ENCODE measurements around the gene AGBL5.
"Not testable (repeated sequence)": the region's sequence is repeated elsewhere in the genome, so short reads cannot be mapped to it uniquely, and the experiment has no call there.

Gene AGBL5

GRCh38 chr2:27091746-27092695, 40.6 kb downstream of the AGBL5 start:
- no peak for DNase-seq (ENCODE audit: low read depth in 2 of 2)

- no peak for DNase-seq (ENCODE audit: low read depth in 2 of 2)
Observed at GRCh38 chr2:27092696-27093429, 41.4 kb downstream of the AGBL5 start.

- no peak for DNase-seq (ENCODE audit: low read depth in 2 of 2)
Observed at GRCh38 chr2:27093430-27094352, 42.2 kb downstream of the AGBL5 start.

DNA sequence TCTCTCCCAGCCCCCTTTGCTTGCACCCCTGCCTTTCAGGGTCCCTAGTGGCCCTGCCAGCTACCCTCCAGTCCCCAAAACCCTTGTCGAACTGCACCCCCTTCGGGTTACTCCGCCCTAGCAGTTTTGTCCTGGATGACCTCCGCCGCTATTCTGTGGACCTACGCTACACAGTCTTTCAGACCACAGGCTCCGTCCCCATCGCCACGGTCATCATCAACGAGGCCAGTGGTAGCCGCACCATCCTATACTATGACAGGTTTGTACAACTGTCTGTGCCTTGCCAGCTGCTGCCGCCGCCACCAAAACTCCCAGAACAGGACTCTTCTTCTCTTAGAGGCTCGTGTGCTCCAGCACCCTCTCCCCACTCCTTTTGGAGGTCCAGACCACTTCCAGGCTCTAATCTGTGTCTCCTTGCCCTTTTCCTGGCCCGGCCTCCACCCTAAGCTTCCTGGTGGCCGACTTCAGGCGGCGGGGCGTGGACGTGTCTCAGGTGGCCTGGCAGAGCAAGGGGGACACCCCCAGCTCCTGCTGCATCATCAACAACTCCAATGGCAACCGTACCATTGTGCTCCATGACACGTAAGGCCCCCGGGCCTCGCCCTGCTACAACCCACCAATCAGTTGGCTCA, 43.0 kb downstream of the AGBL5 start:
- no peak for DNase-seq (ENCODE audit: low read depth in 2 of 2)

DNA sequence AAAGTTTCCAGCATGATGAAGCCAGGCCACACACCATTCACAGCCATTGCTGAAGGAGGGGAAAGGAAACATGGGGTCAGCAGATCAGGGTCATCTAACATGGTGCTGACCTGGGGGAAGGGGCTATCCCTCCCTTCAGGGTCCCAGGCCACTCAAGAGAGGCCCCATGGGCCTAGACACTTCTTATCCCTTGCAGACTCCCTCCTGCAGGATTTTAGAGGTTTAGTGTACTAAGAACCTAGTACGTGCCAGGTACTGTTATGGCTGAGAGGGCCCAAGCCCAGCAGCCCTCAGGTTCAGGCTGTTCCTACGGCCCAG, 43.9 kb downstream of the AGBL5 start:
- DNase-seq (ENCODE audit: low read depth in 2 of 2): no peak

DNA sequence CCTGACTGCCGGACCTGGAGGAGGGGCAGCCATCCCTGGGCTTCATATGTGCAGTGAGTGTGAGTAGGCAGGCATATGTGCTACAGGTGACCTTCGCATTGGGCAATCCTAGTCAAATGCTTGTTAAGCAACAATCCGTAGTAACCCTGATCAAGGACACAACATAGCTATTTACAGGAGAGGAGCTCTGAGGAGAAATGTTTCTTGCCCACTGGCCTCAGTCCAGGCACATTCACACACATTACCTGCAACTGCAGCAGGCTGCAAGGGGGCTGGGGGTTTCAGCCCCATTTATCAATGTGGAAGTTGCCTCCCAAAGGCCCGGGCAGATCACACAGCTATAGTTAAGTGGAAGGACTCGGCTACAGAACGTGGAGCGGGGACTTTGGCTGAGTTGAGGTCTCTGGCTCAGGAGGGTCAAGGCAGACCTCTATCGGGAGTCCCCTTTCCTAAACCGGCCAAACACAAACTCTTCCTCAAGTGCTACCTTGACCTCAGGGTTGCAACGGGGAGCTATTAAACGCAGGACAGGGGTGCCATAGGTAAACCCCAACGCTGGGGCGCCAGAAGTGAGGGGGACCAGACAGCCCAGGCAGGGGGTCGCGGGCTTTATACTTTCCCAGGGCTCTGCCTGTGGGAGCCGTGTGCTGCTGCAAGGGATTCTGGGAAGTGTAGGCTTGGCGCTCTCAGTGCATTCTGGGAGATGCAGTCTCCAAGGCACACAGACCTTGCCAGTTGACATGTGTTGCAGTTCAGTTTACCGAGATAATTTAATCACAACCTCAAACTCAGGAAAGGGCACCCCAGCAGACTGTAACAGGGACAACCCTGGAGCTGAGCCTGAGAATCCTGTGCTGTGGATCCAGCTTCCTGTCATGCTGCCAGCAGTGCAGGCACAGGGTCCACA, 44.5 kb downstream of the AGBL5 start:
- no peak for DNase-seq (ENCODE audit: low read depth in 2 of 2)

DNA sequence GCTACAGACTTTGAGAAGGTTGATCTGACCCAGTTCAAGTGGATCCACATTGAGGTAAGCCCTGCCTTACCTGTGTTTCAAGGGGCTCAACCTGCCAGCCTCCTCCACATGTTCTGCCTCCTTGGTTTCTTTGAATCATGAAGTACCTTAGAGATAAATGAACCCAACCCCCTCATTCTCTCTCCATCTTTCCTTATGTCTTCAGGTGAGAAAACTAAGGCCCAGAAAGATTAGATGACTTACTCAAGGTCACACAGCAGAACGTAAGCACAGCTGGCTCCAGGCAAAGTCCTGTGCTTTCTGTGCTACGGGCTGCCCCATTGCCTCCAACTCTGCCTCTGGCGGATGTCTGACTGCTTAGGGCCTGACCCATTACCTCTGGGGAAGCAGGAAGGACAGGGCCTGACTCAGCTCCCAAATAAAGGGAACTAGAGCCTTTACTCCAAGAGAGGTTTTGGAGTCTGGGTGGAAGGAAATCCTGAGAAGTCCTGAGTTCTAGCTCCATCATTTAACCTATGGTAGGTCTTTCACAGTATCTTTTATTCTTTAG, 45.4 kb downstream of the AGBL5 start:
- DNase-seq (ENCODE audit: low read depth in 2 of 2): no peak

DNA sequence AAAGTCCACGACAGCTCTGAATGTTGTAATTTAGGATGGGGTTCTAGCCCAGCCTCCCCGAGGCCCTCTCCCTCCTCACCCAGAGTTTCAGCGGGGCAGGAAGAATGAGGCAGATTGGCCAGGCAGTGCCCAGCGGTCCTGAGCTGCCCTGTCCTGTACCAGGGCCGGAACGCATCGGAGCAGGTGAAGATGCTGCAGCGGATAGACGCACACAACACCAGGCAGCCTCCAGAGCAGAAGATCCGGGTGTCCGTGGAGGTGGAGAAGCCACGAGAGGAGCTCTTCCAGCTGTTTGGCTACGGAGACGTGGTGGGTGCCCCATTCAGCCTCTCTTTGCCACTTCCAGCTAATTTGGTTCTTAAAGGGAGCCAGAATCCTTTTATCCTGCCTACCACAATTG, 45.9 kb downstream of the AGBL5 start:
- DNase-seq (ENCODE audit: low read depth in 2 of 2): no peak

DNA sequence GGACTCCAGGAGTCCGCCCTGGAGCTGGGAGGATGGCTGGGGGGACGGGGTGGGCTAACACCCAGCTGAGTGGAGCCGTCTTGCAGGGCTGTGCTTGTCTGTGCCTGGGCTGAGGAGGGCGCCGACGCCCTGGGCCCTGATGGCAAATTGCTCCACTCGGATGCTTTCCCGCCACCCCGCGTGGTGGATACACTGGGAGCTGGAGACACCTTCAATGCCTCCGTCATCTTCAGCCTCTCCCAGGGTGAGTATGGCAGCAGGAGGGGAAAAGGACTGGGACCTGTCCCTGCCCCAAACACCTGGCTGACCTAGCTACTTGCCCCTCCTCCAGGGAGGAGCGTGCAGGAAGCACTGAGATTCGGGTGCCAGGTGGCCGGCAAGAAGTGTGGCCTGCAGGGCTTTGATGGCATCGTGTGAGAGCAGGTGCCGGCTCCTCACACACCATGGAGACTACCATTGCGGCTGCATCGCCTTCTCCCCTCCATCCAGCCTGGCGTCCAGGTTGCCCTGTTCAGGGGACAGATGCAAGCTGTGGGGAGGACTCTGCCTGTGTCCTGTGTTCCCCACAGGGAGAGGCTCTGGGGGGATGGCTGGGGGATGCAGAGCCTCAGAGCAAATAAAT, 48.0 kb downstream of the AGBL5 start:
- DNase-seq (ENCODE audit: low read depth in 2 of 2): no peak

- DNase-seq (ENCODE audit: low read depth in 2 of 2): no peak
Observed at GRCh38 chr2:27100036-27100435, 48.6 kb downstream of the AGBL5 start.

GRCh38 chr2:27102329-27102728, 50.9 kb downstream of the AGBL5 start:
- no peak for DNase-seq (ENCODE audit: low read depth in 2 of 2)

GRCh38 chr2:27105981-27106380, 54.5 kb downstream of the AGBL5 start:
- no peak for DNase-seq (ENCODE audit: low read depth in 2 of 2)

- DNase-seq (ENCODE audit: low read depth in 2 of 2): no peak
Observed at GRCh38 chr2:27108221-27108620, 56.8 kb downstream of the AGBL5 start.

DNA sequence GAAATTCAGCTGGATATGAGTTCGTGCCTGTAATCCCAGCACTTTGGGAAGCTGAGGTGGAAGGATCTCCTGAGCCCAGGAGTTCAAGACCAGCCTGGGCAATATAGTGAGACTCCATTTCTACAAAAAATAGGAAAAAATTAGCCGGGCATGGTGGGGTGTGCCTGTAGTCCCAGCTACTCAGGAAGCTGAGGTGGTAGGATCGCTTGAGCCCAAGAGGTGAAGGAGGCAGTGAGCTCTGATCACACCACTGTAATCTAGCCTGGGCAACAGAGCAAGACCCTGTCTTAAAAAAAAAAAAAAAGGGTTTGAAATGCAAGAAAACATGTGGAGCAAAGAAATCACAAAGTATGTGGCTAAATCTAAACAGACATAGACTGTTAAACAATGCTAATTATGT, 57.6 kb downstream of the AGBL5 start:
- no peak for DNase-seq (ENCODE audit: low read depth in 2 of 2)

DNA sequence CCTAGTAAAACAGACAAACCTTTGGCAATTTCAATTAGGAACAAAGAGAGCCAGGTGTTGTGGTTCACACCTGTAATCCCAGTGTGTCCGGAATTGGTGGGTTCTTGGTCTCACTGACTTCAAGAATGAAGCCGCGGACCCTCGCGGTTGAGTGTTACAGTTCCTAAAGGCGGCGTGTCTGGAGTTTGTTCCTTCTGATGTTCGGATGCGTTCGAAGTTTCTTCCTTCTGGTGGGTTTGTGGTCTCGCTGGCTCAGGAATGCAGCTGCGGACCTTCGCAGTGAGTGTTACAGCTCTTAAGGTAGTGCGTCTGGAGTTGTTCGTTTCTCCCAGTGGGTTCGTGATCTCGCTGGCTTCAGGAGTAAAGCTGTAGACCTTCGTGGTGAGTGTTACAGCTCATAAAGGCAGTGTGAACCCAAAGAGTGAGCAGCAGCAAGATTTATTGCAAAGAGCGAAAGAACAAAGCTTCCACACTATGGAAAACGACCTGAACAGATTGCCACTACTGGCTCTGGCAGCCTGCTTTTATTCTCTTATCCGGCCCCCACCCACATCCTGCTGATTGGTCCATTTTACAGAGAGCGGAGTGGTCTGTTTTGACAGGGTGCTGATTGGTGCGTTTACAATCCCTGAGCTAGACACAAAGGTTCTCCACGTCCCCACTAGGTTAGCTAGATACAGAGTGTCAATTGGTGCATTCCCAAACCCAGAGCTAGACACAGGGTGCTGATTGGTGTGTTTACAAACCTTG, 59.3 kb downstream of the AGBL5 start:
- DNase-seq (ENCODE audit: low read depth in 2 of 2): not testable (repeated sequence)

DNA sequence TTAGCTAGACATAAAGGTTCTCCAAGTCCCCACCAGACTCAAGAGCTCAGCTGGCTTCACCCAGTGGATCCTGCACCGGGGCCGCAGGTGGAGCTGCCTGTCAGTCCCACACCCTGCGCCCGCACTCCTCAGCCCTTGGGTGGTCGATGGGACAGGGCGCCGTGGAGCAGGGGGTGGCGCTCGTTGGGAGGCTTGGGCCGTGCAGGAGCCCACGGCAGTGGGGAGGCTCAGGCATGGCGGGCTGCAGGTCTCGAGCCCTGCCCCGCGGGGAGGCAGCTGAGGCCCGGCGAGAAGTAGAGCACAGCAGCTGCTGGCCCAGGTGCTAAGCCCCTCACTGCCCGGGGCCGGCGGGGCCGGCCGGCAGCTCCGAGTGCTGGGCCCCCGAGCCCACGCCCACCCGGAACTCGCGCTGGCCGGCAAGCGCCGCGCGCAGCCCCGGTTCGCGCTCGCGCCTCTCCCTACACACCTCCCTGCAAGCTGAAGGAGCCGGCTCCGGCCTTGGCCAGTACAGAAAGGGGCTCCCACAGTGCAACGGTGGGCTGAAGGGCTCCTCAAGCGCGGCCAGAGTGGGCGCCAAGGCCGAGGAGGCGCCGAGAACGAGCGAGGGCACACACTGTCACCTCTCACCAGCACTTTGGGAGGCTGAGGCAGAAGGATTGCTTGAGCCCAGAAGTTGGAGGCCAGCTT, 60.1 kb downstream of the AGBL5 start:
- DNase-seq (ENCODE audit: low read depth in 2 of 2): not testable (repeated sequence)

DNA sequence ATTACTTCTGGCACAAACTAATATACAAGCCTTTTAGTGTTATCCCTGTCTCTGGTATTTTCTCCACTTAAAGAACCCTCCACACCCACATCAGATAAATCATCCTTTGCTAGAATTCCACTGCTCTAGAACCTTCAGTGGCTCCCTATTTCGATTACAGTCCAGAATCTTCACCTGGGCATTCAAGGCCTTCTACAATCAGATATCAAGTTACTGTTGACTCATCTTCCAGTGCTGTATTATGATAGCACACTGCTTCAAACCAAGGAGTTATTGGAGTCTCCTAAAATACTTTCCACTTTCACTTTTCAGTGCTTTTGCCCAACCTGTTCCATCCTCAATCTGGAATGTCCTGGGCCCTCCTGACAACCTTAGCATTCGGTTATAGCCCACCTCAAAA, 64.1 kb downstream of the AGBL5 start:
- DNase-seq (ENCODE audit: low read depth in 2 of 2): no peak

GRCh38 chr2:27117995-27118524, 66.6 kb downstream of the AGBL5 start:
- DNase-seq (ENCODE audit: low read depth in 2 of 2): no peak
